Panc1 (cell line): ENCODE measurements around the gene OR1I1. TPM values are rescaled to one million over a fixed set of nuclear protein-coding genes. Genes with fewer than 3 reads are reported as not detected.
"Not testable (repeated sequence)": the region's sequence is repeated elsewhere in the genome, so short reads cannot be mapped to it uniquely, and the experiment has no call there.

ENCODE experiments used
- ATAC-seq: fragments of 200-7000 bp; cut with Tn5 transposase; 2 replicates; pipeline ENCODE4 v1.9.1; 2020; ENCODE audit warnings: mild to moderate bottlenecking, moderate library complexity
- BruUV-seq: library from RNA; stranded (reverse); fragments of 400-500 nt; replicated peaks from 2 replicates; lab custom pipeline; 2021; lab: Mats Ljungman, UMichigan
- CTCF ChIA-PET: fragments of 300-600 bp; sonication (Branson Sonifier 250); formaldehyde crosslinking; loops from one replicate; lab custom pipeline; 2022; ENCODE audit warnings: antibody characterized with exemption; lab: Charles Lee
- POLR2A ChIA-PET: fragments of 300-600 bp; sonication (Branson Sonifier 250); formaldehyde crosslinking; loops from one replicate; lab custom pipeline; 2022; ENCODE audit warnings: antibody characterized with exemption; lab: Charles Lee
- DNase-seq: peaks from one replicate; pipeline ENCODE4 v3.0.0-alpha.2; 2010; ENCODE audit warnings: low read depth, low spot score
- H3K27ac ChIP-seq: 2 replicates; pipeline ENCODE4 v1.5.1; 2011; ENCODE audit warnings: mild to moderate bottlenecking, low read length, inconsistent platforms
- H3K27me3 ChIP-seq: fragments of 200-500 bp; sonication (Bioruptor generic); 2 replicates; pipeline ENCODE4 v1.6.0; 2014; ENCODE audit warnings: low read length, inconsistent platforms; ENCODE audit not compliant: control insufficient read depth, insufficient read depth
- H3K36me3 ChIP-seq: fragments of 200-500 bp; sonication (Bioruptor generic); 2 replicates; pipeline ENCODE4 v1.5.1; 2014; ENCODE audit warnings: inconsistent platforms, mild to moderate bottlenecking, low read length, moderate library complexity; ENCODE audit not compliant: control insufficient read depth, insufficient read depth
- H3K4me1 ChIP-seq: 2 replicates; pipeline ENCODE4 v1.5.1; 2011; ENCODE audit warnings: inconsistent platforms, mild to moderate bottlenecking, low read length, moderate library complexity; ENCODE audit not compliant: control insufficient read depth, insufficient read depth
- H3K4me3 ChIP-seq, 2 experiments: 2 replicates each; pipeline ENCODE4 v1.5.1; 2011 to 2012; ENCODE audit warnings: low read depth in 2 of 2, low read length in 2 of 2, mild to moderate bottlenecking in 2 of 2, inconsistent platforms in 1 of 2, moderate library complexity in 1 of 2
- H3K9me3 ChIP-seq: fragments of 200-500 bp; sonication (Bioruptor generic); 2 replicates; pipeline ENCODE4 v1.5.1; 2014; ENCODE audit warnings: low read depth, mild to moderate bottlenecking, inconsistent platforms, low read length, moderate library complexity; ENCODE audit not compliant: control insufficient read depth, insufficient read depth
- CTCF ChIP-seq: fragments of 450-650 bp; IDR thresholded peaks from 2 replicates; pipeline ENCODE4 v1.5.1; 2017; ENCODE audit warnings: mild to moderate bottlenecking
- POLR2AphosphoS5 ChIP-seq: IDR thresholded peaks from 2 replicates; pipeline ENCODE4 v1.6.1; 2012; ENCODE audit warnings: mild to moderate bottlenecking, low read depth, low read length, moderate library complexity
- REST ChIP-seq, 2 experiments: IDR thresholded peaks; 2 replicates each; pipeline ENCODE4 v1.6.1; 2011 to 2012; ENCODE audit warnings: low read depth in 2 of 2, control low read depth in 1 of 2, low read length in 1 of 2, mild to moderate bottlenecking in 1 of 2, moderate library complexity in 1 of 2; ENCODE audit not compliant: insufficient read depth in 1 of 2
- SIN3A ChIP-seq: IDR thresholded peaks from 2 replicates; pipeline ENCODE4 v1.6.1; 2012; ENCODE audit warnings: low read depth, mild to moderate bottlenecking, low read length, moderate library complexity, borderline replicate concordance; ENCODE audit not compliant: insufficient read depth
- TCF7L2 ChIP-seq: IDR thresholded peaks from 2 replicates; pipeline ENCODE4 v1.6.1; 2011; ENCODE audit warnings: mild to moderate bottlenecking, low read depth, low read length, inconsistent platforms
- in situ Hi-C: cut with HindIII; loops from 2 replicates; pipeline ENCODE4 v1.10.0; 2016; ENCODE audit warnings: low sequenced_read_pairs, low pct_unique_long_range_greater_than_20kb
- intact Hi-C: fragments of 100-400 bp; cut with micrococcal nuclease; formaldehyde crosslinking; loops from one replicate; pipeline ENCODE4 v1.10.0; 2022; ENCODE audit not compliant: unreplicated experiment
- total RNA-seq: library from RNA; stranded (reverse); gene quantifications from one replicate; pipeline ENCODE4 v1.2.1, GENCODE V29; 2021; ENCODE audit not compliant: unreplicated experiment

Gene OR1I1
- total RNA-seq, 1 experiment from 2014 or later: not detected

DNA sequence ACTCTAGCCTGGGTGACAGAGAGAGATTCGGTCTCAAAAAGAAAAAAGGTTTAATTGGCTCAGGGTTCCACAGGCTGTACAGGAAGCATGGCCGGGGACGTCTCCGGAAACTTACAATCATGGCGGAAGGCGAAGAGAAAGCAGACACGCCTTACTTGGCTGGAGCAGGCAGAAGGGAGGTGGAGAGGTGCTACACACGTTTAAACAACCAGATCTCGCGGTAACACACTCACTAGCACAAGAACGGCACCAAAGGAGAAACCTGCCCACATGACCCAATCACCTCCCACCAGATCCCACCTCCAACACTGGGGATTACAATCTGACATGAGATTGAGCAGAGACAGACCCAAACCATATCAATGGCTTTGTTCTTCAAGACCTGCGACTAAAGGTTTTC, 20.0 kb upstream of the OR1I1 start:
- ATAC-seq: no peak
- no peaks in the 10 kb centered on the region; the same call in 1 of the 2 replicates for H3K27me3 ChIP-seq
- BruUV-seq: no TSS peak
- intact Hi-C loops: no loop called here
- no peak overlapping the region for H3K4me3 ChIP-seq
- no peak for TF ChIP-seq REST (IDR thresholded peaks at IDR 0.05; ENCODE audit: insufficient read depth in 1 of 2, low read depth in 2 of 2, low read length in 1 of 2)
- no peak for TF ChIP-seq CTCF
- no peak for TF ChIP-seq SIN3A
- no peak for TF ChIP-seq TCF7L2
- TF ChIP-seq POLR2AphosphoS5: no peak
- ChIA-PET POLR2A (no interaction called here), CTCF (no interaction called here)
- in situ Hi-C loops: no loop called here
- no peak for DNase-seq
- no peaks in the 10 kb centered on the region for H3K36me3 ChIP-seq
- H3K4me1 ChIP-seq: no peaks in the 10 kb centered on the region
- no peaks in the 10 kb centered on the region for H3K9me3 ChIP-seq
- no peak overlapping the region for H3K27ac ChIP-seq

GRCh38 chr19:15070386-15070785, 11.6 kb upstream of the OR1I1 start:
- H3K27me3 ChIP-seq, in situ Hi-C loops, H3K4me3 ChIP-seq, H3K4me1 ChIP-seq, intact Hi-C loops, BruUV-seq, H3K9me3 ChIP-seq, DNase-seq, H3K36me3 ChIP-seq, ATAC-seq, CTCF ChIA-PET, POLR2A ChIA-PET: not testable (repeated sequence)
- H3K27ac ChIP-seq: peak overlapping the region; percentile 44; the same call in 1 of the 2 replicates

GRCh38 chr19:15072930-15073647, 8.9 kb upstream of the OR1I1 start:
- no peaks in the 10 kb centered on the region for H3K9me3 ChIP-seq
- no TSS peak for BruUV-seq
- ATAC-seq (peak; percentile 96), DNase-seq (no peak)
- H3K36me3 ChIP-seq: no peaks in the 10 kb centered on the region
- H3K4me3 ChIP-seq: peak overlapping the region; percentile 9 to 24; a peak in 2 of 4 replicates
- in situ Hi-C loops: no loop called here
- H3K27me3 ChIP-seq: no peaks in the 10 kb centered on the region
- H3K27ac ChIP-seq: peak overlapping the region; percentile 88
- CTCF ChIA-PET: interaction anchor here (0.6 to 1.0 kb wide), 3 partner anchors 18 to 40 kb away, joined by 3 to 13 read pairs (median 4); no protein-coding TSS in a partner anchor
- POLR2A ChIA-PET: no interaction called here
- TF ChIP-seq POLR2AphosphoS5 (peak; percentile 47; the same call in 1 of the 2 replicates), TCF7L2 (peak; percentile 79), SIN3A (no peak), CTCF (peak; percentile 73), REST (IDR thresholded peaks at IDR 0.05; ENCODE audit: insufficient read depth in 1 of 2, low read depth in 2 of 2, low read length in 1 of 2) (no peak)
- intact Hi-C loops: no loop called here
- peaks cover 9% of the 10 kb centered on the region for H3K4me1 ChIP-seq
